ENCODE data around the gene MFGE8.

Gene MFGE8

DNA sequence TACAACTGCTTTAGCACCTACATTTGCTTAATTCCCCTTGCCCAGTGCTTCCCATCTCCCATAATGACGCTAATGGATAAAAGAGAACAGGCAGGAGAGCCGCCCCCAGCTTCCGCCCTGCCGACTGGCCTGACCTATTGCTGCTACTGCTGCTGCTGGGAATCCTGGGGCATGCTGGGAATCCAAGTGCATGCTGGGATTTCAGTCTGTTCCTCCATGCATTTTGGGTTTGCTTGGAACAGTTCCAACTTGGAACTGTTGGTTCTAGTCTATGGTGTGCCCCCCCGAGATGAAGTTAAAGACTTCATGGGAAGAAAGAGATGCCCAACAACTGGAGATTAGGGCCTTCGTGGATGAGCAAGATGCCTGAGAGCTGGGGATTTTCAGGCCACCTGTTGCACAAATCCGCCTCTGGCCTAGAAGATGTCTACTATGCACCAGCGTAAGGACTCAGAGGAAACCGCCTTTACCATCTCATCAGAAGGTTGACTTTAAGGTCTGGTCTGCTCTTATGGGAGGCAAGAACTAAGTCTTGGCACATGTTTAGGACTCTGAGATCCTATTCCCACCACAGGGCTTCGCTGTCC is 46.8 kb downstream of the MFGE8 start:
- no peak for DNase-seq (ENCODE audit: extremely low spot score)
- ChIA-PET CTCF (no interaction called here), POLR2A (no interaction called here)
- TF ChIP-seq CTCF (IDR thresholded peaks at IDR 0.05; ENCODE audit: control extremely low read depth, extremely low read depth, low read depth, missing control alignments) = no peak

DNA sequence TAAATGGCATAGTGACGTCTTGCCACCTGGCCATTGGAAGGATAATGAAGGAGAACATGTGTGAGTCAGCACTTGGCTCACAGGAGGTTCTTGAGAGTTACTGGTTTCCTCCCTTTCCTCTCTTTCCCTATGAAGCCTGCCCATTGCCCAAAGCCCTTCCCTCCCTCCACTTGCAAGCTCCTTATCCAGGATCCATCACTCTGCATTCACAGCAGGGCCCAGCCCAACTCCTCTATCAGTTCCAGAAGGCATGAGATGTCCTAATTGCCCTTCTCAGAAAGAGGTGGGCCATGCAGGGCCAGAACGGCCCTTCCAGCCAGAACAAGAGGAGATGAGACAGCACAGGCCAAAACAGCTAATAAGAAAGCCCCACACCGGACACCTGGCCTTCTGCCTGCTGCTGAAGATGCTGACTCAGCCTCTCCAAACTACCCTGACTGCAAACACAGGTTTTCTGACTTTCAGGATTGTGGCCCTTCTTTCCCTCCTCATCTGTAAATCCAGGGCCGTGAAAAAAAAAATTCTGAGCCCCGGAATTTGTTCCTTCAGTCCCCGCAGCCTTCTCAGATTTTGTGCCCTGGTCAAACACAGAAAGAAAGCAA is 47.6 kb downstream of the MFGE8 start:
- no peak for TF ChIP-seq CTCF (IDR thresholded peaks at IDR 0.05; ENCODE audit: control extremely low read depth, extremely low read depth, low read depth, missing control alignments)
- ChIA-PET CTCF (no interaction called here), POLR2A (no interaction called here)
- DNase-seq (ENCODE audit: extremely low spot score) = no peak

- DNase-seq (ENCODE audit: extremely low spot score) = no peak
- TF ChIP-seq CTCF (IDR thresholded peaks at IDR 0.05; ENCODE audit: control extremely low read depth, extremely low read depth, low read depth, missing control alignments) = no peak
- ChIA-PET CTCF (interaction anchor here (0.7 kb wide), 1 partner anchor 39 kb away, joined by 3 read pairs; no protein-coding TSS in a partner anchor), POLR2A (no interaction called here)
Observed at GRCh38 chr15:88864861-88865497, 48.2 kb downstream of the MFGE8 start.

DNA sequence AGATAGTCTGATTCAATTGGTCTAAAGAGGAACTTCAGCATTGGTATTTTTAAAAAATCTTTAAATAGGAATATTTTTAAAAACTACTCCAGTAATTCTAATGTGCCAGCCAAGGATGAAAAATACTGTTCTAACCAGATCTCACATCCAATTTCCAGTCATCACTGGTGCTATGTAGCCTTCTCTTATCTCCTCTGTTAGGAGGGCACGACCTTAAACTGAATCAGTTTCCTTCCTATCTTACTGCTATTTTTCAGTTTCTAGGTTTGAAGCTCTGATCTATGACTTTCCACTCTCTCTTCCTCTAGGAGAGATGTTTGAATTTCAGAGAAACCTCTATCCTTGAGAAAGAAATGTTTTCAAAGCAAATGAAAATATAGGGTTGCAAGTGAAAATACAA is 49.8 kb downstream of the MFGE8 start:
- ChIA-PET POLR2A (no interaction called here), CTCF (interaction anchor here (1.2 kb wide), 1 partner anchor 15 kb away, joined by 5 read pairs; no protein-coding TSS in a partner anchor)
- no peak for DNase-seq (ENCODE audit: extremely low spot score)
- TF ChIP-seq CTCF (IDR thresholded peaks at IDR 0.05; ENCODE audit: control extremely low read depth, extremely low read depth, low read depth, missing control alignments) = no peak

DNA sequence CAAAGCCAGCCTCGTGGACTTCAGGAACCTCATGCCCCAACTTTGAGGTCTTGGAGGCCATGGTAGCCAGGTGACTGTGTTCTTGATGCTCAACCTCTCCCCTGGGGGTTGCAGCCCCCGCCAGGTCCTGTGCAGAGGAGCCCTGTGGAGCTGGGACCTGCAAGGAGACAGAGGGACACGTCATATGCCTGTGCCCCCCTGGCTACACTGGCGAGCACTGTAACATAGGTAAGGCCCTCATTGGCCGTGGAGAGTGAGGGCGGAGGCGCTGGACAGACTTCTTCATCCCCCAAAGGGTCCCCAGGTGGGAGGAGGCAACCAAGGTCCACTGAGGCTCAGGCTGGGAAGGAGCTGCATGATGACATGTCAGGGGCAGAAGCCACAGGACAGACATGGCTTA is 53.0 kb downstream of the MFGE8 start:
- TF ChIP-seq CTCF (IDR thresholded peaks at IDR 0.05; ENCODE audit: control extremely low read depth, extremely low read depth, low read depth, missing control alignments) = no peak
- ChIA-PET CTCF (interaction anchor here (1.4 kb wide), 1 partner anchor 19 kb away, joined by 3 read pairs; no protein-coding TSS in a partner anchor), POLR2A (no interaction called here)
- DNase-seq (ENCODE audit: extremely low spot score) = no peak

DNA sequence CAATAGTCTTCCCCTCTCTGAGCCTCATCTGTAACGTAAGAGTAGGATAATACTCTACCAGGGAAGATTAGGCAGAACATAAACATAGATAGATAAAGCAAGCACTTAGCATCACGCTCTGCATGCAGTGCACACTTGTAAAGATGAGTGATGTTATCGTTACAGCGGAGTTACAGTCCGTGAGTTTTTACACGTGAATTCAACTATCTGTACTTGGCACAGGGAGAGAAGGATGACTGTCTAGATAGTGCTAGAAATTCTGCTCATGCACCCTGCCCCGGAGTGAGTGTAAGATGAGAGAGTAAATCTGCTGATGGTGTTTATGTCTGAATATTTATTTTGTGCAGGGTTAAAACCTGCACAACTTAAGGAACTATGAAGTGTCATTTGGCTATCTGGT is 53.6 kb downstream of the MFGE8 start:
- TF ChIP-seq CTCF (IDR thresholded peaks at IDR 0.05; ENCODE audit: control extremely low read depth, extremely low read depth, low read depth, missing control alignments) = no peak
- ChIA-PET POLR2A (no interaction called here), CTCF (interaction anchor here (1.6 kb wide), 1 partner anchor 19 kb away, joined by 3 read pairs; no protein-coding TSS in a partner anchor)
- no peak for DNase-seq (ENCODE audit: extremely low spot score)
